ENCODE results near the gene USH2A. TPM values are rescaled to one million over a fixed set of nuclear protein-coding genes. Genes with fewer than 3 reads are reported as not detected.

USH2A gene
- total RNA-seq, 1 donor from 2014 or later, result 0.55 TPM

DNA sequence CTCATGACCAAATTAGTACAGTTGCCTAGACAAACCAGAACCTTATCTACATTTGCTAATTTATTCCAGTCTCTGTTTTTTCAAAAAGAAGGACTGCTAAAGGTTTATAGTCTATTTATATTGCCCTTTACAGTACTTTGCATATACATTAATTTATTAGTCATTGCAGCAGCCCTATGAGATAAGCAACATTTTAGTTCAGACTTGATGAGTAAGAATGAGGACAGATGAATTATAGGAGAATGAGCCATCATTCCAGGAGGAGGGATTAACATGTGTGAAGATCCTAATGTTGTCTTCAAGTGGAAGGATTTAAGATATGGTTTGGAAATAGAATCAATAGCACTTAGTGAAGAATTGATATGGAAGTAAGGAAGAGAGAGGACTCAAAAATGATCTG, 703.7 kb downstream of the USH2A start:
- Mint-ChIP-seq H3K9me3 (ENCODE audit: low read depth) (no peaks in the 10 kb centered on the region), H3K4me1 (ENCODE audit: low read depth) (peaks cover 4% of the 10 kb centered on the region), H3K36me3 (ENCODE audit: insufficient read depth) (no peaks in the 10 kb centered on the region), H3K4me3 (ENCODE audit: low read depth) (no peak overlapping the region), H3K27me3 (no peaks in the 10 kb centered on the region), H3K27ac (no peak overlapping the region)
- DNase-seq (ENCODE audit: low spot score, unreplicated experiment), result no peak
- no peak for TF ChIP-seq CTCF (IDR thresholded peaks at IDR 0.05; ENCODE audit: unreplicated experiment)

DNA sequence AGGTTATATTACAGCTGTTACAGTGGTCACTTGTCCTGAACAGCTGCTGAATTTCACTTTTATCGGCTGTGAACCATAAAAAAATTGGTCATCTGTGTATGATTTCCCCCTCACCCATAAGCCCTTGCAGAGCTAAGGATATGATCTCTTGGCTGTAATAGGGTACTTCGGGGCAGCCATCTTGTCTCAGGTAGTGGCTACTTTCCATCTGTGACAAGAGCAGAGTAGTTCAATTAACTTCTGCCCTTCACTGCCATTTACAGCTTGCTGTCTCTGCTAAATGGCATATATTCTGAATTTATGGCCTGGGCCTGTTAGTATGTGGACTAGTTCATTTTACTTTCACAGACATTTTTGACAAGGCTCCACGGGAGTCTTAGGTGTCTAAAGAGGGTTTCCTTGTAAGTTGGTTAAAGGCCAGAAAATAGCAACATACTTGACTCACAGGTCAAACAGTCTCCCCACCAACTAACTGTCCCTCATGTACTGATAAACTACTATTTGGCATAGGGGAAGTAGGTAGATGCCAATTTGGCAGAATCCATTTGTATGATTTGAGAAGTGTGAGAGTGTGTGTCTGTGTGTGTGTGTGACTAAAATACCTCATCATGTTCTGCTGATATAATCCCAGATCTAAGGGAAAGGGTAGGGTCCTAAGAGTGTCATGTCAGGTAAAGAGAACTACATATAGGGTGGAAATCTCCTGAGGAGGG, 704.5 kb downstream of the USH2A start:
- DNase-seq (ENCODE audit: low spot score, unreplicated experiment), result no peak
- Mint-ChIP-seq H3K4me1 (ENCODE audit: low read depth) (peaks cover 4% of the 10 kb centered on the region), H3K4me3 (ENCODE audit: low read depth) (no peak overlapping the region), H3K27me3 (no peaks in the 10 kb centered on the region), H3K36me3 (ENCODE audit: insufficient read depth) (no peaks in the 10 kb centered on the region), H3K9me3 (ENCODE audit: low read depth) (no peaks in the 10 kb centered on the region), H3K27ac (no peak overlapping the region)
- no peak for TF ChIP-seq CTCF (IDR thresholded peaks at IDR 0.05; ENCODE audit: unreplicated experiment)

- Mint-ChIP-seq H3K27ac (no peak overlapping the region), H3K4me3 (ENCODE audit: low read depth) (no peak overlapping the region), H3K9me3 (ENCODE audit: low read depth) (no peaks in the 10 kb centered on the region), H3K27me3 (no peaks in the 10 kb centered on the region), H3K4me1 (ENCODE audit: low read depth) (peaks cover 4% of the 10 kb centered on the region), H3K36me3 (ENCODE audit: insufficient read depth) (no peaks in the 10 kb centered on the region)
- no peak for DNase-seq (ENCODE audit: low spot score, unreplicated experiment)
- no peak for TF ChIP-seq CTCF (IDR thresholded peaks at IDR 0.05; ENCODE audit: unreplicated experiment)
Measured at GRCh38 chr1:215717677-215718426, 705.4 kb downstream of the USH2A start.

DNA sequence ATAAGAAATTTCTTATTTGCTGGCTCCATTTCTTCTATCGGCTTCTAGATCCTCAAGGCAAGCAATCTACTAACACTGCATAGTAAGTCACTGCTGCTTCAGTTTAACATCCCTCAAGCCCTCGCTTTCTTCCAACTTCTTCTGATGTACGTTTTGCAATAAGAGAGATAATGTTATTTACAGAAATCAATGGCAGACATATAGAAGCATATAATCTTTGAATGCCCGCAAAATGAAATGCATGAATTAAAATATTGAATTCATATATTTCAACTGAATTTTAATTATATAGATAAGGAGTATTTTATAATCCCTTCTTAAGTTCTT, 712.4 kb downstream of the USH2A start:
- no peak for DNase-seq (ENCODE audit: low spot score, unreplicated experiment)
- Mint-ChIP-seq H3K27me3 (no peaks in the 10 kb centered on the region), H3K36me3 (ENCODE audit: insufficient read depth) (no peaks in the 10 kb centered on the region), H3K4me1 (ENCODE audit: low read depth) (peaks cover 17% of the 10 kb centered on the region), H3K4me3 (ENCODE audit: low read depth) (no peak overlapping the region), H3K9me3 (ENCODE audit: low read depth) (no peaks in the 10 kb centered on the region), H3K27ac (no peak overlapping the region)
- no peak for TF ChIP-seq CTCF (IDR thresholded peaks at IDR 0.05; ENCODE audit: unreplicated experiment)

GRCh38 chr1:215710036-215710898, 713.0 kb downstream of the USH2A start:
- TF ChIP-seq CTCF (IDR thresholded peaks at IDR 0.05; ENCODE audit: unreplicated experiment), result peak; percentile 80
- Mint-ChIP-seq H3K9me3 (ENCODE audit: low read depth) (no peaks in the 10 kb centered on the region), H3K4me3 (ENCODE audit: low read depth) (no peak overlapping the region), H3K27me3 (no peaks in the 10 kb centered on the region), H3K36me3 (ENCODE audit: insufficient read depth) (no peaks in the 10 kb centered on the region), H3K4me1 (ENCODE audit: low read depth) (peaks cover 16% of the 10 kb centered on the region), H3K27ac (no peak overlapping the region)
- DNase-seq (ENCODE audit: low spot score, unreplicated experiment), result no peak
